Neural crest cell (in vitro differentiated cells): ENCODE measurements around the gene ARHGAP4. TPM values are rescaled to one million over a fixed set of nuclear protein-coding genes. Genes with fewer than 3 reads are reported as not detected.

Source experiments
- DNase-seq: peaks from one replicate; pipeline ENCODE4 v3.0.0; 2021; ENCODE audit warnings: low read depth, mixed read lengths, low spot score
- H3K27ac Mint-ChIP-seq: one replicate; pipeline ENCODE4 v1.8.0; 2021; ENCODE audit warnings: mild to moderate bottlenecking, mixed read lengths; ENCODE audit not compliant: unreplicated experiment
- H3K27me3 Mint-ChIP-seq: 2 replicates; pipeline ENCODE4 v1.8.0; 2021; ENCODE audit warnings: low read depth, mild to moderate bottlenecking, mixed read lengths
- H3K36me3 Mint-ChIP-seq: 2 replicates; pipeline ENCODE4 v1.8.0; 2021; ENCODE audit warnings: low read depth, mild to moderate bottlenecking, mixed read lengths
- H3K4me1 Mint-ChIP-seq: 2 replicates; pipeline ENCODE4 v1.8.0; 2021; ENCODE audit warnings: mixed read lengths
- H3K4me3 Mint-ChIP-seq: one replicate; pipeline ENCODE4 v1.8.0; 2021; ENCODE audit warnings: mild to moderate bottlenecking, mixed read lengths
- H3K9me3 Mint-ChIP-seq: 2 replicates; pipeline ENCODE4 v1.8.0; 2021; ENCODE audit warnings: mixed read lengths
- total RNA-seq: library from RNA; stranded (reverse); gene quantifications from 2 replicates; pipeline ENCODE4 v1.2.1, GENCODE V29; 2021
- TF ChIP-seq, protein P1 (sequence below): fragments of 200-600 bp; sonication (generic); conservative IDR thresholded peaks from 2 replicates; pipeline ENCODE4 v1.5.0; 2021; ENCODE audit warnings: antibody characterized with exemption, mild to moderate bottlenecking

Gene ARHGAP4
- total RNA-seq, 1 donor from 2014 or later: 10.7 TPM

- TF ChIP-seq, protein P1, sequence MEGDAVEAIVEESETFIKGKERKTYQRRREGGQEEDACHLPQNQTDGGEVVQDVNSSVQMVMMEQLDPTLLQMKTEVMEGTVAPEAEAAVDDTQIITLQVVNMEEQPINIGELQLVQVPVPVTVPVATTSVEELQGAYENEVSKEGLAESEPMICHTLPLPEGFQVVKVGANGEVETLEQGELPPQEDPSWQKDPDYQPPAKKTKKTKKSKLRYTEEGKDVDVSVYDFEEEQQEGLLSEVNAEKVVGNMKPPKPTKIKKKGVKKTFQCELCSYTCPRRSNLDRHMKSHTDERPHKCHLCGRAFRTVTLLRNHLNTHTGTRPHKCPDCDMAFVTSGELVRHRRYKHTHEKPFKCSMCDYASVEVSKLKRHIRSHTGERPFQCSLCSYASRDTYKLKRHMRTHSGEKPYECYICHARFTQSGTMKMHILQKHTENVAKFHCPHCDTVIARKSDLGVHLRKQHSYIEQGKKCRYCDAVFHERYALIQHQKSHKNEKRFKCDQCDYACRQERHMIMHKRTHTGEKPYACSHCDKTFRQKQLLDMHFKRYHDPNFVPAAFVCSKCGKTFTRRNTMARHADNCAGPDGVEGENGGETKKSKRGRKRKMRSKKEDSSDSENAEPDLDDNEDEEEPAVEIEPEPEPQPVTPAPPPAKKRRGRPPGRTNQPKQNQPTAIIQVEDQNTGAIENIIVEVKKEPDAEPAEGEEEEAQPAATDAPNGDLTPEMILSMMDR: no peak
- Mint-ChIP-seq H3K9me3 (peaks cover 3% of the 10 kb centered on the region), H3K27me3 (peaks cover 24% of the 10 kb centered on the region), H3K4me3 (no peak overlapping the region), H3K27ac (no peak overlapping the region), H3K4me1 (peaks cover 16% of the 10 kb centered on the region), H3K36me3 (peaks cover 11% of the 10 kb centered on the region)
- no peak for DNase-seq
These were observed 36.9 kb downstream of the ARHGAP4 start for GRCh38 chrX:153889123-153889522.

GRCh38 chrX:153888344-153888743, 37.7 kb downstream of the ARHGAP4 start:
- no peak overlapping the region for H3K27ac Mint-ChIP-seq

GRCh38 chrX:153887385-153887784, 38.7 kb downstream of the ARHGAP4 start:
- DNase-seq: no peak
- peak overlapping the region; percentile 74 for H3K4me3 Mint-ChIP-seq
- H3K27ac Mint-ChIP-seq: no peak overlapping the region
- H3K9me3 Mint-ChIP-seq: peaks cover 3% of the 10 kb centered on the region
- TF ChIP-seq, protein P1: no peak
- peaks cover 18% of the 10 kb centered on the region for H3K4me1 Mint-ChIP-seq
- peaks cover 11% of the 10 kb centered on the region for H3K36me3 Mint-ChIP-seq
- peaks cover 28% of the 10 kb centered on the region for H3K27me3 Mint-ChIP-seq

More at GRCh38 chrX:153888344-153888743, 37.7 kb downstream of the ARHGAP4 start:
- Mint-ChIP-seq H3K9me3 (peaks cover 3% of the 10 kb centered on the region), H3K4me3 (peak overlapping the region; percentile 55), H3K4me1 (peaks cover 17% of the 10 kb centered on the region), H3K27me3 (peaks cover 27% of the 10 kb centered on the region), H3K36me3 (peaks cover 11% of the 10 kb centered on the region)
- DNase-seq: no peak
- TF ChIP-seq, protein P1: no peak

DNA sequence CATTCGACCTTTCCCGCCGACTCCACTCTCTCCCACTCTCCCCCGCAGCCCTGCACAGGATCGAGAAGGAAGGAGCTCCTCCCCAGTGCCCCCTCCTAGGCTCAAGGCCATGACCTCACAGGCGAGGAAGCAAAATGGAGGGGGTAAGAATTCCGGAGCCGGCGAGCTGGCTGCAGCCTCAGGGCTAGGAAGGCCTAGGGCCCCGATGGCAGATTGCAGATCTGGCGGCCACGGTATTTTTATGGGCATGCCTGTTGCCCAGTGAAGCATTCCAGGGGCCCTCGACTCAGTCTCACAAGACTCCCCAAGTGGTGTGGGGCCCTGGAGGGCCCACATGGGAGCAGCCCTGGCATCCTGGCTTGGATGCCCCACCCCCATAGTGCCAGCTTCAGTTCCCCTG, 39.1 kb downstream of the ARHGAP4 start:
- H3K4me1 Mint-ChIP-seq: peaks cover 22% of the 10 kb centered on the region
- TF ChIP-seq, protein P1: no peak
- peaks cover 11% of the 10 kb centered on the region for H3K36me3 Mint-ChIP-seq
- peaks cover 30% of the 10 kb centered on the region for H3K27me3 Mint-ChIP-seq
- no peak for DNase-seq
- no peak overlapping the region for H3K27ac Mint-ChIP-seq
- H3K9me3 Mint-ChIP-seq: peaks cover 3% of the 10 kb centered on the region
- H3K4me3 Mint-ChIP-seq: peak overlapping the region; percentile 89

DNA sequence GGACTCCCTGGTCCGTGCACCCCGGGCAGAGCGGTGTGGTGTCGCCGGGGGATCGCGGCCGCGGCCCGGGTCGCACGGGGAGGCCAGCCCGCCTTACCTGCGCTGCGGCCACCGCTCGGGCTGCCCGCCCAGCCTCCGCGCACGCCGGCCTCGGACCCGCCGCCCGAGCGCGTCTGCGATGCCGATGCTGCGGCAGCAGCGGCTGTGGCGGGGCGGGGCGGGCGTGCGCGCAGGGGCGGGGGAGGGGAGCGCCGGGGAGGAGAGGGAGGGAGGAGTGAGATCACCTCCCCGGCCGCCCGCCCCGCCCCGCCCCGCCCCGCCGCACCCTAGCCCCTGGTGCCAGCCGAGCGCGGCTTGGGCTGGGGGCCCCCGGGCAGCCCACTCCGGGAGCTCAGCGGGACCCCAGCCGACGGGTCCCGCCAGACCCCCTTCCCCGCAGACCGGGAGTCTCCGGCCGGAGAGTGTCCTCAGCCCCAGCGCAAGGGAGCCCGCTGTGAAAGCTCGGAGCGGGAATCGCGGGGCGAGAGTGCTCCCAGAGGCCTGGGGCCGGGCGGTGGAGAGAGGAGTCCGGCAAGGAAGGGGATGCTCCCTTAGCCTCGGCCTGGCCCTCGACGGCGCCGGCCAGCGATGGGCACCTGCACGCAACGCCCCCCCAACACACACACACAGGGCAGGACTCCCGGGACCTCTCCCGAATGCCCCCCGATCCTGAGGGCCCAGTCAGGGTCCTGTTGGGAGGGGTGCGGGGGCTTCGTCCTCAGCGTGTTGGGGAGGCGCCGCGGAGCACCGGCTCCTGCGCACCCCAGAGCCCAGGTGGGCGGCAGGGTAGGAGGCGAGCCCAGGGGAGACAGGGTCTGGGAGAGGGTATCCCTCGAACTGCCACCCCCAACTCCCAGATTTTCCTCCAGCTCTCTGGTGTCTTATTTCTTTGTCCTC, 39.8 kb downstream of the ARHGAP4 start, which contains the start of gene L1CAM:
Gene L1CAM (minus strand): TSS at position 206 of the 936 bp plus-strand sequence. CDS start 10,337 bp downstream, outside the sequence.
- peak within 1 kb of the TSS; percentile 89 for H3K4me3 Mint-ChIP-seq
- peaks cover 22% of the 10 kb centered on the region for H3K4me1 Mint-ChIP-seq
- H3K36me3 Mint-ChIP-seq: peaks cover 11% of the 10 kb centered on the region
- peaks cover 3% of the 10 kb centered on the region for H3K9me3 Mint-ChIP-seq
- TF ChIP-seq, protein P1: no peak
- no peak within 1 kb of the TSS for H3K27ac Mint-ChIP-seq
- no peak for DNase-seq
- H3K27me3 Mint-ChIP-seq: peaks cover 30% of the 10 kb centered on the region
